Heart left ventricle (tissue), 16 donors: Measurements from ENCODE around the gene CUL4A. TPM values are rescaled to one million over a fixed set of nuclear protein-coding genes. Genes with fewer than 3 reads are reported as not detected.

Experiments used
- ATAC-seq, 4 donors: fragments of 200-7000 bp; cut with Tn5 transposase; one replicate each; pipeline ENCODE4 v1.9.1; 2020 to 2022; ENCODE audit warnings: moderate library complexity in 4 of 4, mild to moderate bottlenecking in 3 of 4, moderate number of reproducible peaks in 1 of 4
- DNase-seq, 5 donors: peaks; one replicate each; pipeline ENCODE4 v3.0.0-alpha.2; 2020
- H3K27ac ChIP-seq, 12 donors: fragments of 200-600 bp; sonication (generic) in 4 of 12; one replicate each; pipeline versions ENCODE4 v1.5.0 to v1.8.0; 2016 to 2022; ENCODE audit warnings: mild to moderate bottlenecking in 2 of 12
- H3K27me3 ChIP-seq, 9 donors: fragments of 200-600 bp; sonication (generic) in 2 of 9; one replicate each; pipeline versions ENCODE4 v1.5.1 to v1.8.0; 2016 to 2022; ENCODE audit warnings: mild to moderate bottlenecking in 3 of 9
- H3K36me3 ChIP-seq, 9 donors: fragments of 200-600 bp; sonication (generic) in 2 of 9; one replicate each; pipeline versions ENCODE4 v1.5.0 to v1.8.0; 2018 to 2022; ENCODE audit warnings: mild to moderate bottlenecking in 2 of 9
- H3K4me1 ChIP-seq, 12 donors: fragments of 200-600 bp; sonication (generic) in 4 of 12; one replicate each; pipeline versions ENCODE4 v1.5.0 to v1.8.0; 2016 to 2022; ENCODE audit warnings: mild to moderate bottlenecking in 3 of 12
- H3K4me3 ChIP-seq, 12 donors: fragments of 200-600 bp; sonication (generic) in 4 of 12; one replicate each; pipeline versions ENCODE4 v1.5.0 to v1.8.0; 2017 to 2022; ENCODE audit warnings: mild to moderate bottlenecking in 9 of 12, moderate library complexity in 4 of 12
- H3K9me3 ChIP-seq, 12 donors: fragments of 200-600 bp; sonication (generic) in 4 of 12; one replicate each; pipeline versions ENCODE4 v1.5.0 to v1.8.0; 2016 to 2022; ENCODE audit warnings: mild to moderate bottlenecking in 1 of 12
- POLR2A ChIP-seq, 2 donors: fragments of 450-650 bp; IDR thresholded peaks; one replicate each; pipeline ENCODE4 v1.6.1; 2017; ENCODE audit warnings: antibody characterized with exemption in 2 of 2, mild to moderate bottlenecking in 2 of 2, moderate library complexity in 2 of 2
- WGBS, 4 donors: extraction: QIAGEN DNeasy Blood & Tissue Kit in 2 of 4; methylation state at CpG; one replicate each; pipeline versions ENCODE4 v1.1.5 to v1.1.7; 2013 to 2018; 5-methylcytosine and 5-hydroxymethylcytosine counted together
- intact Hi-C, 10 donors: fragments of 100-400 bp; cut with DNase I; formaldehyde crosslinking; loops; one replicate each; pipeline versions ENCODE4 v1.11.1 to v1.14.2; 2022
- polyA plus RNA-seq, 2 donors: library from polyadenylated mRNA; stranded (reverse); fragments of 200-250 nt; gene quantifications; one replicate each; pipeline ENCODE4 v1.2.3, GENCODE V29; 2013
- total RNA-seq, 9 donors: library from RNA; depleted of rRNA in 2 of 9; stranded (reverse); fragments of >200 nt in 2 of 9; fragmentation: NEBNext Ultra II Directional in 3 of 9; extraction: Animal tissue kit (Norgen Biotek cat#: 25700) in 3 of 9; gene quantifications; one replicate each; pipeline versions ENCODE4 v1.1.0 to v1.2.4, GENCODE V29; 2016 to 2023
- TF ChIP-seq, protein P1 (sequence below), 12 donors: fragments of 200-600 bp; sonication (generic) in 4 of 12; IDR thresholded peaks; one replicate each; pipeline versions ENCODE4 v1.5.0 to v1.8.0; 2018 to 2022; ENCODE audit warnings: antibody characterized with exemption in 12 of 12, mild to moderate bottlenecking in 5 of 12
- donor health status: ischemic (EF 13 %, LVEDD 7.1; RV severe dilation, severe dysfunction).
- donor health status: healthy with polysubstance abuse.
- donor health status: DM: no; HTN: yes; CAD: no.
- donor health status: DM: no; HTN: no; CAD: no.
- donor health status: ischemic (EF 25% LVEDD 6.9; RV normal size, moderate dysfunction).
- donor health status: ischemic (EF 25% LVEDD 5.7; RV mildly dilated, moderate dysfunction).
- donor health status: healthy.
- donor health status: DM: yes; HTN: yes; CAD: no.
- donor health status: ischemic (EF 35%, LVEDD 5.7; RV mildly dilated, moderate dysfunction).
- donor health status: nonischemic (EF 11% LVEDD 7.7; RV severe dilation, severe dysfunction).
- donor health status: DM: yes; HTN: yes; CAD: no.
- donor health status: PGD.
- donor health status: ischemic (EF 29% LVEDD 5.4; RV normal size, mild dysfunction).
- donor health status: nonischemic (EF 23%, LVEDD 6.1; RV moderate dilation, normal function).

CUL4A gene
- total and polyA plus RNA-seq, 11 donors = 29.7 to 121 (median 109) TPM

- no peak for ATAC-seq
- peaks cover 0 to 15% (median 0%) of the 10 kb centered on the region in 9 donors for H3K36me3 ChIP-seq
- WGBS, 4 donors = 77 to 87% (median 83%) methylated on average over 3 of the region's 3 CpGs
- TF ChIP-seq POLR2A (IDR thresholded peaks at IDR 0.05) = no peak
- TF ChIP-seq, protein P1, sequence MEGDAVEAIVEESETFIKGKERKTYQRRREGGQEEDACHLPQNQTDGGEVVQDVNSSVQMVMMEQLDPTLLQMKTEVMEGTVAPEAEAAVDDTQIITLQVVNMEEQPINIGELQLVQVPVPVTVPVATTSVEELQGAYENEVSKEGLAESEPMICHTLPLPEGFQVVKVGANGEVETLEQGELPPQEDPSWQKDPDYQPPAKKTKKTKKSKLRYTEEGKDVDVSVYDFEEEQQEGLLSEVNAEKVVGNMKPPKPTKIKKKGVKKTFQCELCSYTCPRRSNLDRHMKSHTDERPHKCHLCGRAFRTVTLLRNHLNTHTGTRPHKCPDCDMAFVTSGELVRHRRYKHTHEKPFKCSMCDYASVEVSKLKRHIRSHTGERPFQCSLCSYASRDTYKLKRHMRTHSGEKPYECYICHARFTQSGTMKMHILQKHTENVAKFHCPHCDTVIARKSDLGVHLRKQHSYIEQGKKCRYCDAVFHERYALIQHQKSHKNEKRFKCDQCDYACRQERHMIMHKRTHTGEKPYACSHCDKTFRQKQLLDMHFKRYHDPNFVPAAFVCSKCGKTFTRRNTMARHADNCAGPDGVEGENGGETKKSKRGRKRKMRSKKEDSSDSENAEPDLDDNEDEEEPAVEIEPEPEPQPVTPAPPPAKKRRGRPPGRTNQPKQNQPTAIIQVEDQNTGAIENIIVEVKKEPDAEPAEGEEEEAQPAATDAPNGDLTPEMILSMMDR (IDR thresholded peaks at IDR 0.05) = no peak
- no peak for DNase-seq
- no peaks in the 10 kb centered on the region for H3K9me3 ChIP-seq
- no peaks in the 10 kb centered on the region for H3K27me3 ChIP-seq
- no peak overlapping the region for H3K4me3 ChIP-seq
- H3K4me1 ChIP-seq = peaks cover 0 to 35% (median 0%) of the 10 kb centered on the region in 12 donors
- peak overlapping the region in 1 of 12 donors; percentile 87 for H3K27ac ChIP-seq
- intact Hi-C loops = loop anchor here in 7 of 10 donors (2.0 to 10.0 kb wide), 4 partner anchors 118 to 288 kb away; no protein-coding TSS in a partner anchor
Measured at GRCh38 chr13:113274721-113275120, 65.3 kb downstream of the CUL4A start.

GRCh38 chr13:113275387-113275786, 66.0 kb downstream of the CUL4A start:
- 13 to 20% (median 16%) methylated on average over 3 of the region's 3 CpGs for WGBS, 4 donors
- intact Hi-C loops = loop anchor here in 6 of 10 donors (2.0 to 10.0 kb wide), 3 partner anchors 117 to 119 kb away; no protein-coding TSS in a partner anchor
- Histone ChIP-seq H3K4me1 (peaks cover 0 to 35% (median 0%) of the 10 kb centered on the region in 12 donors), H3K27ac (no peak overlapping the region), H3K9me3 (no peaks in the 10 kb centered on the region), H3K4me3 (no peak overlapping the region), H3K36me3 (peaks cover 0 to 15% (median 0%) of the 10 kb centered on the region in 9 donors), H3K27me3 (no peaks in the 10 kb centered on the region)
- ATAC-seq = peak in 3 of 4 donors; percentile 39 to 72 (median 50)
- peak in 1 of 5 donors; percentile 36 for DNase-seq
- TF ChIP-seq, protein P1 (IDR thresholded peaks at IDR 0.05) = peak in 10 of 12 donors; percentile 20 to 55 (median 42)
- TF ChIP-seq POLR2A (IDR thresholded peaks at IDR 0.05) = no peak

DNA sequence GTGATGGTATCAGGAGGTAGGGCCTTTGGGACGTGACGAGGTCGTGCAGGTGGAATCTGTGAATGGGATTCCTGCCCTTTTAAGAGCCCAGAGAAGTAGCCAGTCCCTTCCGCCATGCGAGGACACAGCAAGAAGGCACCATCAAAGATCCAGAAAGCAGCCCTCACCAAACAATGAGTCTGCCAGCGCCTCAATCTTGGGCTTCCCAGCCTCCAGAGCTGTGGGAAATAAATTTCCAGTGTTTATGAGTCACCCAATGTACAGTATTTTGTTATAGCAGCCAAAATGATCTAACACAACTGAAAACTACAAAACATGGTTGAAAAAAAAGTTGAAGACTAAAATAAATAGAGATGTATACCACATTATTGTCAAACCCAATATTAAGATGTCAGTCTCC, 70.7 kb downstream of the CUL4A start:
- 79 to 88% (median 87%) methylated on average over 6 of the region's 6 CpGs for WGBS, 4 donors
- H3K27me3 ChIP-seq = peaks cover 0 to 2% (median 0%) of the 10 kb centered on the region in 9 donors
- H3K4me1 ChIP-seq = peaks cover 0 to 11% (median 0%) of the 10 kb centered on the region in 12 donors
- DNase-seq (no peak), ATAC-seq (no peak)
- H3K36me3 ChIP-seq = no peaks in the 10 kb centered on the region
- TF ChIP-seq, protein P1 (IDR thresholded peaks at IDR 0.05) = no peak
- TF ChIP-seq POLR2A (IDR thresholded peaks at IDR 0.05) = no peak
- intact Hi-C loops = no loop called here
- H3K9me3 ChIP-seq = no peaks in the 10 kb centered on the region
- no peak overlapping the region for H3K27ac ChIP-seq
- no peak overlapping the region for H3K4me3 ChIP-seq

DNA sequence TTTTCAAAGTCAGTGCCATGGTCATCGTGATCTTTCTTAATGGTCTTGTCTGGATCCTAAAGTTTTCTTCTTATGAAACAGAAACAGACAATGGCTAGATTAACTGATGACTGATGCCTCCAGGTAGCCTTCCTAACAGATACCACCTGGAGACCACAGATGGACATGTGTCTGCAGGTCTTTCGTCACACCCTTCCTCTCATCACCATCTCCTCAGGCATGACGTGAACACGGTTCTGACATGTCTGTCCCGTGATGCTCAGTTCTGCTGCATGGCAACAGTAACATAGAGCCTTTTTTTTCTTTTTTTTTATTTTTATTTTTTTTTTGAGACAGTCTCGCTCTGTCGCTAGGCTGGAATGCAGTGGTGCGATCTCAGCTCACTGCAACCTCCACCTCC, 74.5 kb downstream of the CUL4A start:
- Histone ChIP-seq H3K27ac (no peak overlapping the region), H3K36me3 (no peaks in the 10 kb centered on the region), H3K4me1 (peaks cover 0 to 4% (median 0%) of the 10 kb centered on the region in 12 donors), H3K9me3 (no peaks in the 10 kb centered on the region), H3K4me3 (no peak overlapping the region), H3K27me3 (peaks cover 0 to 16% (median 0%) of the 10 kb centered on the region in 9 donors)
- intact Hi-C loops = no loop called here
- TF ChIP-seq, protein P1 (IDR thresholded peaks at IDR 0.05) = no peak
- TF ChIP-seq POLR2A (IDR thresholded peaks at IDR 0.05) = no peak
- DNase-seq (no peak), ATAC-seq (no peak)
- 84 to 90% (median 87%) methylated on average over 8 of the region's 8 CpGs for WGBS, 4 donors
